ENCODE measurements around the gene LHX3. TPM values are rescaled to one million over a fixed set of nuclear protein-coding genes. Genes with fewer than 3 reads are reported as not detected.

The LHX3 gene
- total and polyA plus RNA-seq, 2 of the 4 experiments (the other 2 are of a cell fraction): not detected

DNA sequence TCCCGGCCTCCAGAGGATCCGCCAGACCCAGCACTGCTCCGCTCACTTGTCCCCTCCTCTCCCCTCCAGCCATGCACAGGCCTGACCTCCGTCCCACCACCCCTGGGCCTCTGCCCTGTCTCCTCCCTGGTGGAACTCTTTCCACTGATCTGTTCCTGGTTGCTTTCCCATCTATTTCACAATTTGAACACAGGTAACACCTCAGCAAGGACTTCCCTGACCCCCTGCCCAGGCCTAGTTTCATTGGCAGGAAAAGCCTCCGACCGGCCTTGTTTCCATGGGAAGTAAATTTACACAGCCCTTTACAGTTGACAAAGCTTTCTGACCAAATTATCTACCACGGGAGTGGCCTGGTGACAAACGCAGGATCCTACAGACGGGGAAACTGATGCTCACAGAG, 25.8 kb upstream of the LHX3 start:
- Histone ChIP-seq H2BK15ac (ENCODE audit: low read depth, low read length) (no peak overlapping the region), H3K56ac (ENCODE audit: extremely low read depth, insufficient read depth, low read length) (no peak overlapping the region), H3K14ac (replicated peaks; ENCODE audit: low read depth, low read length) (no peak overlapping the region), H3K4me2 (ENCODE audit: low read depth, low read length) (no peak overlapping the region), H3K9me1 (ENCODE audit: insufficient read depth, low read length) (peaks cover 6% of the 10 kb centered on the region; the same call in 1 of the 2 replicates), H3K4me3 (ENCODE audit: insufficient read depth, low read depth, low read length) (no peak overlapping the region), H3K27ac (ENCODE audit: insufficient read depth, low read length) (no peak overlapping the region), H4K91ac (ENCODE audit: insufficient read depth, low read depth, low read length) (no peak overlapping the region), H3K27me3 (ENCODE audit: control insufficient read depth, insufficient read depth, low read length) (no peaks in the 10 kb centered on the region), H3K4me1 (ENCODE audit: control insufficient read depth, insufficient read depth, low read length) (peaks cover 6% of the 10 kb centered on the region; the same call in 1 of the 2 replicates), H3K9ac (ENCODE audit: low read depth, low read length) (no peak overlapping the region), H4K5ac (ENCODE audit: low read depth, low read length) (no peak overlapping the region), H2BK120ac (ENCODE audit: low read depth, low read length) (no peak overlapping the region), H2BK20ac (ENCODE audit: low read depth, low read length) (no peak overlapping the region), H3K36me3 (ENCODE audit: control insufficient read depth, insufficient read depth, low read length) (peaks cover 7% of the 10 kb centered on the region), H3K9me3 (ENCODE audit: control insufficient read depth, insufficient read depth, low read length) (no peaks in the 10 kb centered on the region), H2AK5ac (ENCODE audit: low read depth, low read length) (no peak overlapping the region), H4K8ac (ENCODE audit: low read depth in 2 of 2, low read length in 2 of 2) (no peak overlapping the region), H3K79me1 (ENCODE audit: low read depth in 1 of 2, low read length in 2 of 2) (peaks cover 7 to 40% of the 10 kb centered on the region in 2 experiments), H2BK5ac (ENCODE audit: low read depth, low read length, poor library complexity, severe bottlenecking) (no peak overlapping the region), H3K23ac (ENCODE audit: low read depth, low read length) (no peak overlapping the region), H2AK9ac (replicated peaks; ENCODE audit: low read depth, low read length, poor library complexity) (no peak overlapping the region), H3K18ac (ENCODE audit: low read depth, low read length) (no peak overlapping the region), H2AFZ (replicated peaks; ENCODE audit: low read length, poor library complexity) (no peak overlapping the region), H3K4ac (ENCODE audit: low read depth, low read length) (no peak overlapping the region), H4K20me1 (ENCODE audit: insufficient read depth, low read length) (peaks cover 34% of the 10 kb centered on the region)
- 100% methylated on average over 5 of the region's 9 CpGs; no CpG with 5 or more reads in 1 of the 2 experiments for WGBS, 2 experiments (ENCODE audit: extremely low coverage in 2 of 2, insufficient read length in 1 of 2)
- DNase-seq (no peak), ATAC-seq (ENCODE audit: low read depth) (no peak)
- in situ Hi-C loops (cut with MboI; ENCODE audit: low sequenced_read_pairs) (no loop called here), dilution Hi-C loops (cut with HindIII; ENCODE audit: low sequenced_read_pairs, unreplicated experiment) (no loop called here), intact Hi-C loops (cut with micrococcal nuclease) (no loop called here)
- ChIA-PET POLR2A (ENCODE audit: unreplicated experiment) (no interaction called here), CTCF (no interaction called here)
- TF ChIP-seq MAFK (IDR thresholded peaks at IDR 0.05; ENCODE audit: low read depth, low read length) (no peak), POLR2A (IDR thresholded peaks at IDR 0.05; ENCODE audit: low read depth, low read length) (no peak), RFX5 (IDR thresholded peaks at IDR 0.05; ENCODE audit: low read depth, low read length) (no peak), BHLHE40 (IDR thresholded peaks at IDR 0.05; ENCODE audit: low read depth, low read length) (no peak), CHD1 (IDR thresholded peaks at IDR 0.05; ENCODE audit: low read depth, low read length) (no peak), NFE2L2 (IDR thresholded peaks at IDR 0.05; ENCODE audit: low read depth, low read length) (no peak), SMC3 (IDR thresholded peaks at IDR 0.05; ENCODE audit: low read depth, low read length) (no peak), MXI1 (IDR thresholded peaks at IDR 0.05; ENCODE audit: borderline replicate concordance, low read depth, low read length) (no peak), RCOR1 (IDR thresholded peaks at IDR 0.05; ENCODE audit: insufficient replicate concordance, low read length) (no peak)
- TF ChIP-seq, protein P1, sequence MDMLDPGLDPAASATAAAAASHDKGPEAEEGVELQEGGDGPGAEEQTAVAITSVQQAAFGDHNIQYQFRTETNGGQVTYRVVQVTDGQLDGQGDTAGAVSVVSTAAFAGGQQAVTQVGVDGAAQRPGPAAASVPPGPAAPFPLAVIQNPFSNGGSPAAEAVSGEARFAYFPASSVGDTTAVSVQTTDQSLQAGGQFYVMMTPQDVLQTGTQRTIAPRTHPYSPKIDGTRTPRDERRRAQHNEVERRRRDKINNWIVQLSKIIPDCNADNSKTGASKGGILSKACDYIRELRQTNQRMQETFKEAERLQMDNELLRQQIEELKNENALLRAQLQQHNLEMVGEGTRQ (IDR thresholded peaks at IDR 0.05; ENCODE audit: low read depth, low read length): no peak
- BruUV-seq (replicated peaks): no TSS peak

Measured in IMR-90 (cell line).